ENCODE measurements around the gene SLC13A2. TPM values are rescaled to one million over a fixed set of nuclear protein-coding genes. Genes with fewer than 3 reads are reported as not detected.
A peak's percentile ranks its signal among the peaks of the same experiment; 100 is the strongest.
"Not testable (repeated sequence)": the region's sequence is repeated elsewhere in the genome, so short reads cannot be mapped to it uniquely, and the experiment has no call there.

The SLC13A2 gene
- not detected for total RNA-seq

GRCh38 chr17:28473542-28473941 is at the start of gene SLC13A2:
TSS of gene SLC13A2 (plus strand) at chr17:28473644. CDS start at chr17:28473713, 69 bp downstream.
- ATAC-seq: no peak
- Mint-ChIP-seq H3K4me3 (no peak within 1 kb of the TSS), H3K9me3 (ENCODE audit: low read depth) (no peaks in the 10 kb centered on the region), H3K27ac (no peak within 1 kb of the TSS), H3K36me3 (no peaks in the 10 kb centered on the region), H3K27me3 (no peaks in the 10 kb centered on the region), H3K4me1 (peaks cover 25% of the 10 kb centered on the region)
- peak; percentile 30 for DNase-seq
- CTCF ChIA-PET: interaction anchor here (1.4 kb wide), 1 partner anchor 57 kb away, joined by 3 read pairs; no protein-coding TSS in a partner anchor

- no peak for DNase-seq
- H3K36me3 Mint-ChIP-seq: no peaks in the 10 kb centered on the region
- H3K4me1 Mint-ChIP-seq: no peaks in the 10 kb centered on the region
- no peak for ATAC-seq
- CTCF ChIA-PET: interaction anchor here (2.2 kb wide), 1 partner anchor 9 kb away, joined by 6 read pairs; no protein-coding TSS in a partner anchor
- H3K27ac Mint-ChIP-seq: no peak overlapping the region
- H3K4me3 Mint-ChIP-seq: no peak overlapping the region
- no peaks in the 10 kb centered on the region for H3K9me3 Mint-ChIP-seq (ENCODE audit: low read depth)
- peaks cover 6% of the 10 kb centered on the region for H3K27me3 Mint-ChIP-seq
Observed at GRCh38 chr17:28425206-28425605, 48.2 kb upstream of the SLC13A2 start.

GRCh38 chr17:28426081-28426519 is 47.3 kb upstream of the SLC13A2 start:
- H3K27me3 Mint-ChIP-seq: peaks cover 8% of the 10 kb centered on the region
- DNase-seq (no peak), ATAC-seq (no peak)
- no peak overlapping the region for H3K27ac Mint-ChIP-seq
- no peak overlapping the region for H3K4me3 Mint-ChIP-seq
- H3K4me1 Mint-ChIP-seq: no peaks in the 10 kb centered on the region
- CTCF ChIA-PET: interaction anchor here (2.2 kb wide), 1 partner anchor 10 kb away, joined by 6 read pairs; no protein-coding TSS in a partner anchor
- H3K9me3 Mint-ChIP-seq (ENCODE audit: low read depth): no peaks in the 10 kb centered on the region
- H3K36me3 Mint-ChIP-seq: no peaks in the 10 kb centered on the region

- Mint-ChIP-seq H3K27me3 (peaks cover 18% of the 10 kb centered on the region), H3K36me3 (no peaks in the 10 kb centered on the region), H3K4me3 (no peak overlapping the region), H3K9me3 (ENCODE audit: low read depth) (no peaks in the 10 kb centered on the region), H3K4me1 (no peaks in the 10 kb centered on the region), H3K27ac (no peak overlapping the region)
- CTCF ChIA-PET: no interaction called here
- no peak for DNase-seq
- no peak for ATAC-seq
Observed at GRCh38 chr17:28427371-28427770, 46.1 kb upstream of the SLC13A2 start.

- not testable (repeated sequence) for H3K36me3 Mint-ChIP-seq; DNase-seq; H3K4me3 Mint-ChIP-seq; H3K27ac Mint-ChIP-seq; H3K4me1 Mint-ChIP-seq; ATAC-seq; H3K9me3 Mint-ChIP-seq (ENCODE audit: low read depth)
- peaks cover 22% of the 10 kb centered on the region for H3K27me3 Mint-ChIP-seq
- CTCF ChIA-PET: interaction anchor here (0.7 kb wide), 1 partner anchor 34 kb away, joined by 3 read pairs; no protein-coding TSS in a partner anchor
Observed at GRCh38 chr17:28427982-28428381, 45.5 kb upstream of the SLC13A2 start.

- CTCF ChIA-PET: no interaction called here
- Mint-ChIP-seq H3K4me1 (no peaks in the 10 kb centered on the region), H3K9me3 (ENCODE audit: low read depth) (no peaks in the 10 kb centered on the region), H3K27me3 (peaks cover 39% of the 10 kb centered on the region), H3K36me3 (no peaks in the 10 kb centered on the region), H3K27ac (no peak overlapping the region), H3K4me3 (no peak overlapping the region)
- DNase-seq (no peak), ATAC-seq (no peak)
Observed at GRCh38 chr17:28433721-28434120, 39.7 kb upstream of the SLC13A2 start.

- H3K4me1 Mint-ChIP-seq; ATAC-seq; DNase-seq; H3K9me3 Mint-ChIP-seq (ENCODE audit: low read depth); H3K4me3 Mint-ChIP-seq; H3K36me3 Mint-ChIP-seq; CTCF ChIA-PET; H3K27ac Mint-ChIP-seq: not testable (repeated sequence)
- H3K27me3 Mint-ChIP-seq: peaks cover 38% of the 10 kb centered on the region
Observed at GRCh38 chr17:28434326-28434725, 39.1 kb upstream of the SLC13A2 start.

- no peaks in the 10 kb centered on the region for H3K9me3 Mint-ChIP-seq (ENCODE audit: low read depth)
- H3K4me3 Mint-ChIP-seq: no peak overlapping the region
- ATAC-seq (no peak), DNase-seq (no peak)
- H3K27me3 Mint-ChIP-seq: peaks cover 31% of the 10 kb centered on the region
- H3K36me3 Mint-ChIP-seq: no peaks in the 10 kb centered on the region
- no peaks in the 10 kb centered on the region for H3K4me1 Mint-ChIP-seq
- CTCF ChIA-PET: no interaction called here
- no peak overlapping the region for H3K27ac Mint-ChIP-seq
Observed at GRCh38 chr17:28443901-28444638, 29.4 kb upstream of the SLC13A2 start.

GRCh38 chr17:28446716-28447395 is 26.6 kb upstream of the SLC13A2 start:
- H3K27me3 Mint-ChIP-seq: peaks cover 38% of the 10 kb centered on the region
- no peak overlapping the region for H3K4me3 Mint-ChIP-seq
- H3K27ac Mint-ChIP-seq: no peak overlapping the region
- H3K36me3 Mint-ChIP-seq: no peaks in the 10 kb centered on the region
- CTCF ChIA-PET: no interaction called here
- ATAC-seq (no peak), DNase-seq (no peak)
- no peaks in the 10 kb centered on the region for H3K9me3 Mint-ChIP-seq (ENCODE audit: low read depth)
- no peaks in the 10 kb centered on the region for H3K4me1 Mint-ChIP-seq

- no peaks in the 10 kb centered on the region for H3K36me3 Mint-ChIP-seq
- no peaks in the 10 kb centered on the region for H3K4me1 Mint-ChIP-seq
- DNase-seq (no peak), ATAC-seq (no peak)
- H3K4me3 Mint-ChIP-seq: no peak overlapping the region
- no peak overlapping the region for H3K27ac Mint-ChIP-seq
- H3K27me3 Mint-ChIP-seq: peaks cover 37% of the 10 kb centered on the region
- H3K9me3 Mint-ChIP-seq (ENCODE audit: low read depth): no peaks in the 10 kb centered on the region
- CTCF ChIA-PET: no interaction called here
Observed at GRCh38 chr17:28447396-28447760, 26.1 kb upstream of the SLC13A2 start.

GRCh38 chr17:28449859-28450258 is 23.6 kb upstream of the SLC13A2 start:
- Mint-ChIP-seq H3K4me1 (no peaks in the 10 kb centered on the region), H3K36me3 (no peaks in the 10 kb centered on the region)
- ATAC-seq: no peak

GRCh38 chr17:28457890-28458289 is 15.6 kb upstream of the SLC13A2 start:
- CTCF ChIA-PET: no interaction called here
- Mint-ChIP-seq H3K4me1 (no peaks in the 10 kb centered on the region), H3K27ac (no peak overlapping the region), H3K36me3 (no peaks in the 10 kb centered on the region), H3K27me3 (no peaks in the 10 kb centered on the region), H3K4me3 (no peak overlapping the region), H3K9me3 (ENCODE audit: low read depth) (no peaks in the 10 kb centered on the region)
- no peak for DNase-seq
- ATAC-seq: no peak

More at GRCh38 chr17:28449859-28450258, 23.6 kb upstream of the SLC13A2 start:
- no peak for DNase-seq
- Mint-ChIP-seq H3K27ac (no peak overlapping the region), H3K4me3 (no peak overlapping the region), H3K9me3 (ENCODE audit: low read depth) (no peaks in the 10 kb centered on the region), H3K27me3 (peaks cover 34% of the 10 kb centered on the region)
- CTCF ChIA-PET: interaction anchor here (1.6 kb wide), 1 partner anchor 19 kb away, joined by 3 read pairs; no protein-coding TSS in a partner anchor

- H3K4me1 Mint-ChIP-seq; ATAC-seq; H3K9me3 Mint-ChIP-seq (ENCODE audit: low read depth); H3K4me3 Mint-ChIP-seq; DNase-seq; CTCF ChIA-PET; H3K27me3 Mint-ChIP-seq; H3K27ac Mint-ChIP-seq; H3K36me3 Mint-ChIP-seq: not testable (repeated sequence)
Observed at GRCh38 chr17:28458881-28459280, 14.6 kb upstream of the SLC13A2 start.

- no peaks in the 10 kb centered on the region for H3K9me3 Mint-ChIP-seq (ENCODE audit: low read depth)
- peaks cover 2% of the 10 kb centered on the region for H3K27me3 Mint-ChIP-seq
- H3K4me1 Mint-ChIP-seq: no peaks in the 10 kb centered on the region
- ATAC-seq: no peak
- H3K36me3 Mint-ChIP-seq: no peaks in the 10 kb centered on the region
- CTCF ChIA-PET: no interaction called here
- no peak overlapping the region for H3K27ac Mint-ChIP-seq
- no peak for DNase-seq
- no peak overlapping the region for H3K4me3 Mint-ChIP-seq
Observed at GRCh38 chr17:28460901-28461300, 12.5 kb upstream of the SLC13A2 start.
